HL-60/S4 treated with phorbol 12-myristate 13-acetate at 8.2 ng/mL for 4 days and 3 days (cell line): Measurements from ENCODE around the gene OPCML.

Source experiments
- in situ Hi-C: fragments of 300-500 bp; cut with MboI; formaldehyde crosslinking; loops from 2 replicates; pipeline ENCODE4 v1.15.0; 2022; ENCODE audit warnings: low sequenced_read_pairs

The OPCML gene

GRCh38 chr11:132876239-132876638 is 656.1 kb downstream of the OPCML start:
- in situ Hi-C loops = no loop called here

GRCh38 chr11:132874638-132875037 is 657.7 kb downstream of the OPCML start:
- in situ Hi-C loops = no loop called here

- in situ Hi-C loops = no loop called here
Measured at GRCh38 chr11:132873841-132874240, 658.5 kb downstream of the OPCML start.

- in situ Hi-C loops = no loop called here
Measured at GRCh38 chr11:132872211-132872610, 660.1 kb downstream of the OPCML start.

GRCh38 chr11:132866783-132867545 is 665.3 kb downstream of the OPCML start:
- in situ Hi-C loops = no loop called here

- in situ Hi-C loops = no loop called here
Measured at GRCh38 chr11:132865623-132866022, 666.7 kb downstream of the OPCML start.

GRCh38 chr11:132864811-132865576 is 667.3 kb downstream of the OPCML start:
- in situ Hi-C loops = no loop called here

GRCh38 chr11:132862933-132863332 is 669.4 kb downstream of the OPCML start:
- in situ Hi-C loops = no loop called here

GRCh38 chr11:132862137-132862536 is 670.2 kb downstream of the OPCML start:
- in situ Hi-C loops = no loop called here

GRCh38 chr11:132859306-132859705 is 673.0 kb downstream of the OPCML start:
- in situ Hi-C loops = no loop called here

- in situ Hi-C loops = no loop called here
Measured at GRCh38 chr11:132858223-132858622, 674.1 kb downstream of the OPCML start.

- in situ Hi-C loops = no loop called here
Measured at GRCh38 chr11:132856032-132856431, 676.3 kb downstream of the OPCML start.

- in situ Hi-C loops = no loop called here
Measured at GRCh38 chr11:132855516-132855915, 676.8 kb downstream of the OPCML start.

GRCh38 chr11:132853886-132854285 is 678.4 kb downstream of the OPCML start:
- in situ Hi-C loops = no loop called here

- in situ Hi-C loops = no loop called here
Measured at GRCh38 chr11:132852361-132852760, 679.9 kb downstream of the OPCML start.

GRCh38 chr11:132851247-132851646 is 681.1 kb downstream of the OPCML start:
- in situ Hi-C loops = no loop called here

GRCh38 chr11:132850266-132850665 is 682.0 kb downstream of the OPCML start:
- in situ Hi-C loops = no loop called here

- in situ Hi-C loops = no loop called here
Measured at GRCh38 chr11:132848336-132848735, 684.0 kb downstream of the OPCML start.

- in situ Hi-C loops = no loop called here
Measured at GRCh38 chr11:132846075-132846474, 686.2 kb downstream of the OPCML start.

GRCh38 chr11:132844956-132845696 is 687.2 kb downstream of the OPCML start:
- in situ Hi-C loops = no loop called here

GRCh38 chr11:132840660-132841059 is 691.6 kb downstream of the OPCML start:
- in situ Hi-C loops = no loop called here

GRCh38 chr11:132840191-132840590 is 692.1 kb downstream of the OPCML start:
- in situ Hi-C loops = no loop called here
